IPS DF 4.7 (cell line): ENCODE measurements around the gene C16orf87.

Source experiments
- DNase-seq: peaks from one replicate; pipeline ENCODE4 v3.0.0-alpha.2; 2013; ENCODE audit warnings: low spot score; ENCODE audit errors: extremely low read depth

C16orf87 gene

DNA sequence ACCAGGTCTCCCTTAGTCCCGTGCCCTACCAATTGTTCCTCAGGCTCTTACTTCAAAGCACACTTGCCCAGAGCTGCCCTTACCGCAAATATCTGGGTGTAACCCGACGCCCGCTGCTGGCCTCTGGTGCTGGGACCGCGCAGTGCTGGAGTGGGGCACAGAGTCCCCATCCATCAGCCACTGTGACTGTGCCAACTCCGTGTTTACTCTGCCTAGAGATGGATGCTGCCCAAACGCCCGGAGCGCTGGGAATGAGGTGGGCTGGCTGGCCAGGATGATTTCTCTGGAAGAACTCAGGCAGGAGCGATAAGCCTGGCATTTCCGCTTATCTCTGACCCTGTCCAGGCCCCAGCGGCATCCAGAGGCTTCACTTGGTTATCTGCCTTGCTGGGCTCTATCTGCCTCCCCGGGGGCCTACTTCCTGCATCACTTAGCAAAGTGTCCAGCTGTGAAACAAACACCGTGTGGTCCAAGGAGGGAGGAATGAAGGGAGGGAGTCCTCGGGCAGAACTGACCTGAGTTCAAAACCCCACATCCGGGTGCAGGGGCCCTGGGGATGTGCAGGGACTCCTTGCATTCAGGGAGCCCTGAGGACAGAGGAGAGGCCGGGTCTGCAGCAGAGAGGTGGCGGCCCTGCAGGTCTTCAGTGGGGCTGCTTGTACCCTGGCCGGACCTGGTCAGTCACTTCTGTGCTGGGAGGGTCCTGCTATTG lies 73.5 kb downstream of the C16orf87 start:
- no peak for DNase-seq

DNA sequence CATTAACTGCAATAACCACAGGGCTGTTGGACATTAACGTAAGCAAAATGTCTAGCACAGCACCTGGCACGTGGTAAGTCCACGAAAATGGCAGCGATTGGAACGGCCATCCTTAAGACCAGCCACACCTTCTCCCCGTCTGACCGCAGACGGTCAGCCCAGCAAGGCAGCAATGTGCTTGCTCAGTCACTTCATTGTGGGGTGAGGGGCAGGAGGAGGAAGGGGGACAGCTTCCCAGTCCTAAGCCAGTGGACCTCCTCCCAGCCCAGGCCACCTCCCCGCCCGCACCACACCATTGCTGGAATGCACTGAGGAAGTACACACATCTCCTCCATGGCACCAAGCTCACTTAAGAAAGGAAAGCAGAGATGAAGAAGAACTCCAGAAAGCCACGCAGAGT lies 74.2 kb downstream of the C16orf87 start:
- DNase-seq, result no peak

DNA sequence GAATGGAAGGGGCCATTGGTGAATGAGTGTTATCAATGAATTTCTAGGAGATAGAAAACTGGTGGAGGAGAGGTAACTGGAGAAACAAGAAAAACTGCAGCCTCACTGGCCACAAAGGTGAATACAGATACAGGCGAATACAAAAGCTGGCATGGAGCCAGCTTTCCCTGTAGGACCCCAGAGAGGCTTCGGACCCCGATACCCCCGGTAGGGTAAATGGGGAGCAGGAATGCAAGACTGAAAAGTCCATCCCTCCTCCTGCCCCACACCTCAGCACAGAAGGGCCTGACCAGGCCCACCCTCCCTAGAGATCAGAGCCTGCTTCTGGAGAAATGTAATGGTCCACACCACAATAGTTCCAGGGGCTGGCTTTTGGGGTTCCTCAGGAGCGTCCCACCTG lies 78.0 kb downstream of the C16orf87 start:
- DNase-seq, result no peak

DNA sequence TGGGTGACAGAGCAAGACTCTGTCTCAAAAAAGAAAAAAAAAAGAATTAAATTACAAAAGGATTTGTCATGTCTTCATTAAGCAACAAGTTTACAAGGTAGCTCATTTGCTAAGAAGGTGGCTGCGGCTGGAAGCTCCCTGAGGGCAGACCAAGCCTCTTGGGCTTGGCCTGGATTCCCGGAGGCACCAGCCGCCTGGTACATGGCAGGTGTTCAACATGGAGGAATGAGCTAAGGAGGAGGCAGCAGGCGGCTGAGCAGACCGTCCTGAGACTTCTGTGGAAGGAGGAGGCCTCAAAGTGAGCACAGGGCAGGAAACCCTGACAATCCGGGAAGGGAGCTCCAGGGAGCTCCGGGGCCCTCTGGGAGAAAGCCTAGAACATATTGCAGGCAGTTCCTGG lies 79.6 kb downstream of the C16orf87 start:
- DNase-seq, result no peak

DNA sequence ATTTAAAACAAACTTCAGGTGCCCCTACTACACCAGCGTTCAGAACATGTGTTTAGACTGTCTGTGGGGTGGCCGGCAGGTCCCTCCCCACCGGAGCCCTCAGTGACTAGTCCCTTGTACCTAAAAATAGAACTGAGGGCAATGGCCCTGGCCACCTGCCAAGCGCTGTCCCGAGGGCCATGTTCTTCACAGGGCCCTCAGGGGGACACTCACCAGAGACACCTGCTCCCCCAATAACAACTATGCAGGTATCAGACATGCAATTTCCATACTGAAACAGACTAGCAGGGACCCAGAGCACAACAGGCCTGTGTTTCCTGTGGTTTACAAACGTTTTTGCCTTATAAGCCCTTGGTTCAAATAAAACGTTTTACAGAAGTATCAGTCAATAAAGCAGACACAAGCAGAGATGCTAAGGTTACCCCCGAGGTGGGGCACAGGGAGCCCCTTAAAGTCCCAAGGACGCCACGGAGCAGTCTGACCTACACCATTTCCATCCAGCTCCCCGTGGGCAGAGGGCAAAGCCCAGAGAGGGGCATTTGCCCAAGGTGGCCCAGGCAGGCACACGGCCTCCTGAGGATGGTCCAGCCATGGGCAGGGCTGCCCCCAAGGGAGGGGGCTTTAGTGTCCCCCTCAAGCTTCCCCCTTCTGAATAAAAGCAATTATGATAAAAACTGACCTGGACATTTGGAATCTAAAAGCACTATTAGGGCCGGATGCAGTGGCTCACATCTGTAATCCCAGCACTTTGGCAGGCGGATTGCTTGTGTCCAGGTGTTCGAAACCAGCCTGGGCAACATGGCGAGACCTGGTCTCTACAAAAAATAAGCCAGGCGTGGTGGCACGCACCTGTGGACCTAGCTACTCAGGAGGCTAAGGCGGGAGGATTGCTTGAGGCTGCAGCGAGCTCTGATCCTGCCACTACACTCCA lies 81.9 kb downstream of the C16orf87 start:
- DNase-seq, result no peak

DNA sequence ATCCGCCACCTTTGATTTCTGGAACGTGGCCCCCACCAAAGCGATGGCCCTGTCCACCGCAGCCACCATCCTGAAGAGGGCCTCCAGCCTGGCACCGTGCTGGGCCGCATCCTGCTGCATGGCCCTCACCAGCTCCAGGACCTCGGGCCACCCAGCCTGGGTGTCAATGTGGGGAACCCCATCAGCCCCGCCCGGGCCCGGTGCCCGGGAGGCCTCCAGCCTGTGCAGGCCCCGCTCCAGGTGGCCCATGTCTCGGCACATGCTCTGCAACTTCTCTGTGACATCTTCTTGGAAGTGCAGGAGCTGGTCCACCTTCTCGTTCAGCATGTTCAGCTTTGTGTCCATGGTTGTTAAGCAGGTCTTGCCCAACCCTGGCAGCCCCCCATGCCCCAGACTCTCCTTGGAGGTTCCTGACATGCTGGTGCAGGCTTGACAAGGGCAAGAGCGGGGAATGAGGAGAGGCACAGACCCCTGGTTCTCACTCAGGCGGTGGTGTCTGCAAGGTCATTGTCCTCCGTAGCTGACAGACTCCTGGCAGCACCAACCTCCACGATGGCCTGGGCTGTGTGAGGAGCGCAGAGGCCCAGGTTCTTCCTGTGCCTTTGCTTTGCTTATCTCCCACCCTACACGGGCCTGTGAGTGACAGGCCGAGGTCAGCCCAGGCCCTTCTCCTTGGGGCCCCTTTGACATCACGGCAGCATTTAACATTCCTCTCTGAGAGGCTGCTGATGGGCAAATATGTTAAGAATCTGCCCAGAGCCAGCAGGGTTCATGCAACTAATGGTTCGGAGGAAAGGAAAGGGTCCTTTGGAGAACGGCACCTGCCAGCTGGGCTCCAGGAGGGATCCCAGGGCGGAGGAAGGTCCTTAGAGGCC lies 83.0 kb downstream of the C16orf87 start, which contains the start of gene MYLK3:
Gene MYLK3, minus strand, starts transcription at position 568 of the 875 bp plus-strand sequence. Its CDS starts 151 bp downstream, at position 417.
- DNase-seq, result peak; percentile 36

DNA sequence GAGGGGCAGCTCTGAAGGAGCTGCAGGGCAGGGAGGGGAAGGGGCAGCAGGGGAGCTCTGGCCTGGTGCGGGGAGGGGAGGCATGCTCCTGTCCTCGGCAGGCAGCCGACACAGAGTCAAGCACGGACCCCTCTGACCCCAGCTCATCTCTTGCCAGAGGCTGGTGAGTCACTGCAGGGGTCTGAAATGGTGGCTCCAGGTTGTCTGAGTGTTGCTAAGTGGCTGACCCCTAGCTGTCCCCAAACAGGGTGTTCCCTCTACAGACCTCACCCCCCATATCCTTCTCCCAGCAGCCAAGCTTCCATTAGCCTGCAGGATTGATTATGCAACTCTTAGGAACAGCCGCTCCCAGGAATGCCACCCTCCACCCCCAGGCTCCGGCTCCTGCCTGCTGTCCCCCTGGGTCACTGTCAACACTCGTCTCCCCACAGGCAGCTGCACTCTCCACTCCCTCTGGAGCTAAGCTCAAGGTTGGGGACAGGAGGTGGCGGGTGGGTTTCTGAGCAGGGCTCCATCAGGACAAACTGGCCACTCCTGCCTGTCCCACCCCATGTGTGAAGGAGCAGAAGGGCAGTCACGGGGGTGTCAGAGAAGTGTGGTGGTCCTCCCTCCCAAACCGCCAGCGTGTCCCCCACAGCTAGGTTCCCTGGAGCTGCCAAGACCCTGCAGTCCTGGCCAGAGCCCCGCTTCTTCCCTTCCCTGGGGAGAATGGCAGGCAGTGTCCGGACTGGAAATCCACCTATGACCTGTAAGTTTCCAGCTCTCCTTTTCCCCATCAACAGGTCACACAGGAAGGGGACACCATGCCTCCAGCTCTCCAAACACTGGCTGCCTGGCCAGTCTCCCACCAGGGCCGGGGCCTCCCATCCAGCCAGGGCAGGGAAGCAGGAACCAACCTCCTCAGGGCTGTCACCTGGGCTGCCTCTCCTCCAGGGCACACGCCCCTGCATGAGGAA lies 83.9 kb downstream of the C16orf87 start:
- no peak for DNase-seq
